HG02981 (cell line): ENCODE measurements around the gene ATL1.
"Not testable (repeated sequence)": the region's sequence is repeated elsewhere in the genome, so short reads cannot be mapped to it uniquely, and the experiment has no call there.

ENCODE experiments used
- ATAC-seq: cut with Tn5 transposase; IDR thresholded peaks from one replicate; pipeline ENCODE4 v1.9.1; 2021; ENCODE audit warnings: mild to moderate bottlenecking, moderate library complexity; ENCODE audit not compliant: unreplicated experiment

Gene ATL1

DNA sequence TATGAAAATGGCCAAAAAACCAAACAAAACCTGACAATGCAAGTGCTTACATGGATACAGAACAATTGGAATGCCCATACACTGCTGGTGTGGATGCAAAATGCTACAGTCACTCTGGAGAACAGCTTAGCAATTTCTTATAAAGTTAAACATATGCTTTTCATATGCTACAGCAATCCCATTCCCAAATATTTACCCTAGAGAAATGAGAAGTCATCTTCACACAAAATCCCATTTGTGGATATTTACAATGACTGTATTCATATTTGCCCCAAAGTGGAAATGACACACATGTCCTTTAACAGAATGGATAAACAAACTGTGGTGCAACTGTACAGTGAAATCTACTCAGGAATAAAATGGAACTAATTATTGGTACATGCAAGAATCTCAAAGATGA, 87.8 kb downstream of the ATL1 start:
- no peak for ATAC-seq

DNA sequence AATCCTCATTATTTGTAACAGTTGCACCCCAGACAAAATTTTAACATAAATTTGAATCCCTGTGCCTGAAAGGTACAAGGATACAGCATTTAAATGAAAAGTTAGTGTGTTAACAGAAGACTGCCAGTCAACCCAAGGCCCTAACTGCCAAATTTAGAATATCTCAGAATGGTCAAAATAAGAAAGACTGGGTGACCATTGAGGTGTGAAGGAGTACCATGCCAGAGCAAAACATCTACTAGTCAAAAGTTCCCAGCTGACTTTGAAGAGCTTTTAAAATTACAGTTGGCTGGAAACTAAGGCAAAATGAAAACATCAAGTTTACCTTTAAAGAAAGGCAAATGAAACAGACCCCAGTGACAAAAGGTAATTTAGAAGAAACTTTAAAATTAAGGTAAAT, 89.7 kb downstream of the ATL1 start:
- ATAC-seq = no peak

DNA sequence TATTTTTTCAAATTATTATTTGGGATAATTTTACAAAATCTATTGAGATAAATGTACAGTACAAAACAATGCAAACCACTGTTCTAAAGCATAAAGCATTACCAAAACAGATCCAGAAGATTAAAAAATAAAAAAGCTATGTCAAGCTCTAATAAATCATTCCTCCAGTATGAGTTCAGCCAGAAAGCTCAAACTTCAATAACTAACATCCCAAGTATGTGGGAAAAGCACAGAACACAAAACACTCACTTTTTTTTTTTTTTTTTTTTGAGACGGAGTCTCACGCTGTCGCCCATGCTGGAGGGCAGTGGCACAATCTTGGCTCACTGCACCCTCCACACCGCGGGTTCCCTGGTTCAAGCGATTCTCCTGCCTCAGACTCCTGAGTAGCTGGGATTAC, 96.8 kb downstream of the ATL1 start:
- no peak for ATAC-seq

DNA sequence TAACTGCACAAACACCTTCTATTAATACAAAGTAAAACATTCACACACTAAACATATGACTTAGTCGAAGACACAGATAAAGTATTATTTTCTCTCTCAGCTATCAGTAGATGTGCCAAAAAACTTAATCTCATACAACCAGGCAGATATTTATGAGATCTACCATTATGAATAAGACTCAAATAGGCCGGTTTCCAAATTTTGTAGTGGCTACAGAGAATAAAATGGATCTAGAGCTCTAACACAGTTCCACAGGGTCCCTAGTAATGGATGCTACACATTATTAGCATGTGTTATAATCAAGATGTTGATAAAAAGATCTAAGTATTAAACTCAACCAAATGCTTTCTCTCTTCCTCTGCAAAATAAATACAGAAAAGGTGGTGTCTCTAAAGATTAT, 97.8 kb downstream of the ATL1 start:
- ATAC-seq = no peak

DNA sequence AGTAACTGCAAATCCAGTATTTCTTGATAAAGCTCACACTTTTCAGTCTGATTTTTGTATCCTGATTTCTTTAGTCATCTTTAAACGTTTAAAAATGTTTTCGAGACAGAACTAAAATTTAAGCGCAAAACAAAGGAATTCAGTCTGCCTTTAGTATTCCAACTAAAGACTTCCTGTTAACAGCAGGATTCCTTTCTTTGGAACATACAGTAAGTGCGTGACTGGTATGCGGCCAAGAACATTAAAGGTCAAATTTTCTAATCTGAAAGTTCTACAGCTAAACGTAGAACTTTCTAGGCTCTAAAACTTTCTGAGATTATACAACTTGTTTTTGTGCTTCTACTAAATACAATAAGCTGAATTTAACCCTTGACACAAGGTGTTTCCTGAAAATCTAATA, 98.3 kb downstream of the ATL1 start:
- no peak for ATAC-seq

DNA sequence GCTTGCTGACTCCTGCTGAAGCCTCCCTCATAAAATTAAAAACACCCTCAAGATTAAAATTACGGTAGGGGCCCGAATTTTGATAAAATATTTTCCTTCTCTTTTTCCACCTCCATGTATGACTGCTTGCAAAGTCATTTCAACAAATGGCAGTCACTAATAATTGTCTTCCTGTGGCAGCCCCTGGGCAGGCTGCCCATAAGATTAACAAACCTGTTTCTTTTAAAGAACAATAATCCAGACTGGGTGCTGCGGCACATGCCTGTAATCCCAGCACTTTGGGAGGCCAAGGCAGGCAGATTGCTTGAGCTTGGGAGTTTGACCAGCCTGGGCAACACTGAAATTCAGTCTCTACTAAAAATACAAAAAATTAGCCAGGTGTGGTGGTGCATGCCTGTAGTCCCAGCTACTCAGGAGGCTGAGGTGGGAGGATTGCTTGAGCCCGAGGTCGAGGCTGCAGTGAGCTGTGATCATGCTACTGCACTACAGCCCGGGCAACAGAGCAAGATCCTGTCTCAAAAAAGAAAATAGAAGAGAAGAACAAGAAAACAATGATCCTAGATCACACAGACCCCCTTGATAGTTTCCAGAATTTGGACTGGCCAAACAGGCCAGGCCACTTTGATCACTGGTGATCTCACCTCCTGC, 99.5 kb downstream of the ATL1 start:
- ATAC-seq = no peak

DNA sequence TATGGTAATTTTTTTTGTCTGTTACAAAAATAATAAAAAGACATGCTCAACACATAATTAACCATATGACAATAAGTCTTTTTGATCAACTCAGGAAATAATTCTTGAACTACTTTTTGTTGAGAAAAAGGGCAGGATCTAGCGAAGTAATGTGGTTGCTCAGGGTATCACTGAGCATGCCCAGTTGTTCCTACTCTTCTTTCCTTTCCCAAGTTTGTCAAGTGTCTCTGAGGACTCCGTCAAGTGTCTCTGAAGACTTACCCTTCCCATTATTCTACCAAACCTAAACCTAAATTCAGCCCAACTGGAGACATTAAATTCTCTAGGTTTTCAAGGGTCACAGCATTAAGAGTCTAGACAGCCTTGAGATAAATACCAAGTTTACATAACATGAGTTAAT, 104.6 kb downstream of the ATL1 start:
- ATAC-seq = not testable (repeated sequence)

DNA sequence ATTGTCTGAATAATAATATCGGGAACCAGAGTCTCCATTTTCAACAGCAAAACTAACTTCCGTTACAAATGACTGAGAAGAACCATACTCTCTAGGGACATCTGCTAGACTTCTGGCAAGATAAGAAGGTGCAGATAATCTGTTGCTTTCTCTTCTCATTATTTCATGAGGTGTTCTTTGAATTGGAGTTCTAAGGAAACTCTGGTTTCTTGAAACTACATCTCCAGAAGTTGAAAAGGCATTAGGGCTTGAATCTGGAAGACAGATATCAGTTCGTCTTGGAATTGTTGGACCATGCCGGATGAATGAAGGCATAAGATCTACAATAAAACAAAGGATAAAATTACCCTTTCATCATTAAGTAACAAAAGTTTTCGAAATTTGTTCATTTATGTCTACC, 105.4 kb downstream of the ATL1 start:
- not testable (repeated sequence) for ATAC-seq

DNA sequence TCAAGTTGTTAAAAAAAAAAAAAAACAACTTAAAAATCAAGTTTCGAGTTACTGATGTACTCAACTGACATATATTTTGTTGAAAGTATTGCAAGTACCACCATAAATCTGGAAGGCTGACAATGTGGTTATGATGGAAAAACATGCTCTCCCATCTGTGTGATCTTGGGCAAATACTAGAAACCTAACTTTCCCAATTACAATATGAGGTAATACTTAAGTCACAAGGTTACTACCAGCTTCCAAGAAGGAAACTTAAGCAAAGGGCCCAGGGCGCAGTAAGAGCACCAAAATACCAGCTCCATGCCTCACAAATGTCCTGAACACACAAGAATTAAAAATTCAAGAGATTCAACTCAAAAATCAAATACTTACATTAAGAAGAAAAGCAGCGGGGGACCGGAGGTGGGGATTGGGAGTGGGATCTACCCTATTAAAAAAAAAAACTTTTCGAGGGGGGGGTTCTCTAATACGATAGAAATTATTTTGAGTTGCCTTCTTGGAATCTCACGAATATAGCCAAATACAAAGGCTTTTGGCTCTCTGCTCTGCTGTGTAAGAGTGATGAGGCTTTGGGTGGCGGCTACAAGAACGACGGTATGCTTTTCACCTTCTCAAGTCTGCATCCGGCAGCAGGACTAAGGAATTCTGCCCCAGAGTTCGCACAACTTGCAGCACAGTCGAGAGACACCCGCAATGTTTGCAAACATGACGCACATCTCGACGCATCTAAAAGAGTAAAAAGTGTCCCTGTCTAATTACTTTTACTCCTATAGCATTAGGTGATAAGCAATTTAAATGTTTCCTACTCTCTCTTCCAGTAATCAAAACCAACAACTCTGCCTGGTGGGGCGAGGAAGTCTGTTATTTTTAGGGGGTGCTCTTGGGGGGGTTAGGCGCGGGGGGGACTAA, 107.1 kb downstream of the ATL1 start:
- ATAC-seq = no peak

DNA sequence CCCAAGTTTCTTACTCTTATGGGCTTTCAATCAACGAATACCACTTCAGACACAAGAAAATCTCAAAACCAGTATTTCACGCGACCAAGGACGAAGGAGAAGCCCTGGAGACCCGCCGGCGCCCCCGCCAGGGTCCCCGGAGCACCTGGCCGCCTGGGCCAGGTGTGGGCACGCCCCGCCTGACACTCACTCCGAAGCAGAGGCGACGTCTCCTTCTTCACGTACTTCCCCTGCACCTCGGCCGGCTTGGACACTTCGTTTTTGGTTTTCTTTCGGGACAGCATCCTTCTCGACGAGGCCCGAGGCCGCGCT, 107.7 kb downstream of the ATL1 start:
- peak; percentile 47 for ATAC-seq

DNA sequence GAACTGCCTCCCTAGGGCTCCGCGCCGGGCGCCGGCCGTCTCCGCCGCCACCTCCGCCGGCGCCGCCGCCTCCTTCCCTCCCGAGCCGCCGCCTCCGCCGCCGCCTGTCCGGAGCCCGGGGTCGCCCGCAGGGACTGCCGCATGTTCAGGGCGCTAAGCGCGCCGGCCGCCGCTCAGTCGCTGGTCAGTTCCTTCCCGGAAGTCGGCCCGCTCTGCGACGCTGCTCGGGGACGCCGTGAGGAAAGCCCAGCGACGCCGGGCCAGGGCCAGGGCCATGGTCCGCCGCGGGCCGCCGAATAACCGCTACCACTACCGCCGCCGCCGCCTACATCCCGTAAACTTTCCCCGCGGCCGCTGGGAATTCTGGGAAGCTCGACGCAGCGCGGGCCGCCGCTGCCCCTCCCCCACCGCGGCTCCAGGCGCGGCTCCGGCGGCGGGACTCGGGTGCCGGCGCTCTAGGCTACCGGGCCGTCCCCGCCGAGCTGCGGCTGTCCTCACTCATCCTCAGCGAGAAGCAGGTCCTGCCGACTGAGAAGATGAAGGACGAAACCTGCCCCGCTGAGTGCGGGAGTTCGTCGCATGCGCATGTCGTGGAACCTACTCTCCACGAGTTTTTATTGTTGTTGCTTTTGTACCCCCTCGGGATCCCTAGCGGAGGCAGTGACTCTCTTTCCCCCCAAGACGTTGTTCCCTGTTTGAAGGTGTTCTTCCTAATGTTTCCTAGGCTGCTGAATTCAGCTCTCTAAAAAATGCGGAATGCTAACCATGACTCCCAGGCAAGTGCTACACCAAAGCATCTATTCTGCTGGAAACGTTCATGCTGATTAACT, 108.3 kb downstream of the ATL1 start, which contains the start of gene SAV1:
Gene SAV1 (minus strand): TSS at position 311 of the 830 bp plus-strand sequence. CDS start 339 bp downstream, outside the sequence.
- ATAC-seq = peak; percentile 49

DNA sequence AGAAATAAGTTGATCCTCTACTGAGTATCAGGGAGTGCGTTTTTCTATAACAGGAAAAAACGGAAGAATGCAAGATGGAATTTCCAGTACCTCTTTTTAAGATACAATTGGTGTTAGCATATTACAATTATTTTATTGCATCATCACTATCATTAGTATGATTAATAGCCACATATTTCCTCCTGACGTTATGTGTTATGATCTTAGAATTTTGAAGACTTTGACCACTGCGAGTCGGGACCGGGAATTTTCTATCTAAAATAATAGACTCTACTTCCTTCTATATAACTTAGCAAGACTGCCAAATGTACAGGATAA, 108.8 kb downstream of the ATL1 start:
- ATAC-seq = no peak

DNA sequence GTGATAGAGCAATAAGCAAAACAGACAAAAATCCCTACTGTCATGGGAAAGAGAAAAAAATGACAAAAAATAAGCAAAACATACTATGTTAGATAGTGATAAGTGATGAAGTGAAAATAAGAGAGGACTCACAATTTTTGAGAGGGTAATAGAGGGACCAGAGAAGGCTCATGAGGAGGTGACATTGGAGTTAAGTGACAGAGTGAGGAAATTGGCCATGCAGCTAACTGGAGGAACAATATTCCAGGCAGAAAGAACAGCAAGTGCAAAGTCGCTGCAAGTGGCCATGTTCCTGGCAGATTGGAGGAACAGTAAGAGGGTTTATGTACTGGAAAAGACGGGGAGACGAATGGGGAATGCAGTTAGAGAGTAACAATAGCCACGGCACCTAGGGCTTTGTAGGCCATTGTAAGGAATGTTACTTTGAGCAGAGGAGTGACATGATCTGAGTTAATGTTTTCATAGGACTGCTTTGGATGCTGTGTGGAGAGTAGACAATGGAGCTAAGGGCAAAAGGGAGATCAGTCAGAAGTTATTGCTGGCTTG, 109.6 kb downstream of the ATL1 start:
- no peak for ATAC-seq

DNA sequence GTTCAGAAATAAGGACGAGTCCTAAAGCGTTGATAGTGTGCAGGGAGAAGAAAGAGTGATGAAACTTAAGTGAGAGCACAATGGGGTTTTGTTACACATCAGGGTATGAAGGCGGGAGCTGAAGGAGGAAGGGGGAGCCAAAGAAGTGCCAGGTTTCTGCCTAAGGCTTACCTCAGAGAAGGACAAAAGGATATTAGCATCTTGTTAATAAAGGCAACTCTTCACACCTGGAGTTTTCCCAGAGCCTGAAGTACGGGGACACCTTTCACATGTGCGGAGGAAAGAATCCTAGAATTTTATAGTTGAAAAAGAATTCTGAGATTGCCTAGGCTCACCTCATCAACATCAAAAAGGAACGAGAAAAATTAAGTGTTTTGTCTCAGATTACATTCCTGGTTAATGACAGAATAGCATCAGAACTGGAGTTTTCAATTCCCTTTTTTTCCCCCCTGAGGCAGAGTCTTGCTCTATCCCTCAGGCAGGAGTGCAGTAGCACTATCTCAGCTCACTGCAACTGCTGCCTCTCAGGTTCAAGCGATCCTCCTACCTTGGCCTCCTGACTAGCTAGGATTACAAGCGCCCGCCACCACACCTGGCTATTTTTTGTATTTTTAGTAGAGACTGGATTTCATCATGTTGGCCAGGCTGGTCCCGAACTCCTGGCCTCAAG, 110.4 kb downstream of the ATL1 start:
- no peak for ATAC-seq

DNA sequence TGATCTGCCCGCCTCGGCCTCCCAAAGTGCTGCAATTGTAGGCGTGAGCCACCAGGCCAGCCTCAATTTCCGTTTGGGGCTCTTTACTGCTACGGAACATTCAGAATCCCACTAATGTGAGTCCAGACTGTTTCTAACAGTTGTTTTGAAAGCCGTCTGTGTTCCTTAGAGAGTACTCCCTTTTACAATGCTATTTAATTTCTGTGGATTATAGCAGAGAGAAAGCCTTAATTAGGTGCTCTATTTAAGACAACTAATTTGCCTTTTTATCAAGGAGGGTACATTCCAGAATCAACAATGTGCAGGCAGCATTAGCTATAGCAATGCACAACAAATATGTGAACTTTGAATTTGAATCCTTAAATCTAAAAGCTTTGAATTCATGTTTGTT, 110.9 kb downstream of the ATL1 start:
- no peak for ATAC-seq

DNA sequence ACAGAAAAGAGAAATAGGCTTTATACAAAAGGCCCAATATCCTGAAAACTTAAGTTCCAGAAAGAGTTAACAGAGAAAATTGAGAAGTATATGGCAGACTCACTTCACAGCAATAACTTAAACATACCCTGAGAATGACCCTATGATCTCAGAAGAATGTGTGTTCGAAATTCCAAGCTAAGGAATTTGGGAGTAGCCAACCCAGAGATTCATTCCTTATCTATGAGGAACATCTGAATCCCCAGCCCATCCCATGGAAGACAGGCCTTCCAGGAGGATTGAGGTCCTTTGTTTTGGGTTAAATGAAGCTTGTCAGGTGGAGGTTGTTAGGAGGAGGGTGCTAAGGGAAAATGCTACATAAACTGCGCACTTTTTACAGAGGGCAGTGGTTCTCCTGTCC, 115.7 kb downstream of the ATL1 start:
- ATAC-seq = no peak

DNA sequence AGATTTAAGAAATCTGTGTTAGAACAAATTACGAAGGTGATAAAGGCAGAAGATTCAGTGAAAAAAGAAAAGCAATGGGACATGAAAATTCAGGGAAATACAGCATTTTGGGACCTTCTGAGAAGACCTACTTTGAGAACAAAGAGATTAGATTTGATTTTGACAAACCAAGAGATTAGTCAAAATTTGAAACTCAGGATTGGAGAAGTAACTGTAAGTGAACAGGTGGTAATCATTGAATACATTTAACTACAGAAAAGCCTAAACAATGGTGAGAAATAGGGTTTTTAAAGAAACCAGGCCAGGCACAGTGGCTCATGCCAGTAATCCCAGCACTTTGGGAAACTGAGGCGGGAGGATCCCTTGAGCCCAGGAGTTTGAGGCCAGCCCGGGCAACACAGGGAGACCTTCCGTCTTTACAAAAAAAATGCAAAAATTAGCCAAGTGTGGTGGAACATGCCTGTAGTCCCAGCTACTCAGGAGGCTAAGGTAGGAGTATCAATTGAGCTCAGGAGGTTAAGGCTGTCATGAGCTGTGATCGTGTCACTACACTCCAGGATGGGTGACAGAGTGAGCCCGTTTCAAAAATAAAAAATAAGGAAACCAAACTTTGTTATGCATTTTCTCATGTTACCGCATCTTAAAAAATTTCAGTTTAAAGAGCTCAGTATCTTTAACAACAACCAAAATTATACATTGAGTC, 117.0 kb downstream of the ATL1 start:
- ATAC-seq = peak; percentile 40

DNA sequence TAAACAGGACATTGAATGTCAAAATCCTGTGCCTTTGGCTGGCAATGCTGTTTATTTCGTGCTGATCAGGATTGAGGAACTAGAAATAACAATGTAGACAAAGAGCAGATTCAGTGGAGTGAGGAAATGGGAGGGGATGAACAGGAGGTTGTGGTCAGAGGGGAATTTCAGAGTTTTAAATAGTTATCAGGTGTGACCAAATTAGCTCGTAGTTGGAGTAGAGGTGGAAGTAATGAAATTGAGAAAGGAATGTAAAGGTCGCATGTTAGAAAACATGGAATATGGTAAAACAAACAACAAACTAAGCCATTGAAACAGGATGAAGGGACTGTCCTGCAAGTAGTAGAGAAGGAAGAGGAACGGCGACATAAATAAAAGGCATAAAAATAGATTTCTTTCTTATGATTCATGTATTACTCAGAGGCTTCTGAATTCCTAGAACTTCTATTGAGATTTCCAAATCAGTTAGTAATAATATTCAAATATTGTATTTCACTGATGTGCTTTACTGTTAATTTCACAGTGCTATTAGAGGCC, 117.7 kb downstream of the ATL1 start:
- ATAC-seq = peak; percentile 64

DNA sequence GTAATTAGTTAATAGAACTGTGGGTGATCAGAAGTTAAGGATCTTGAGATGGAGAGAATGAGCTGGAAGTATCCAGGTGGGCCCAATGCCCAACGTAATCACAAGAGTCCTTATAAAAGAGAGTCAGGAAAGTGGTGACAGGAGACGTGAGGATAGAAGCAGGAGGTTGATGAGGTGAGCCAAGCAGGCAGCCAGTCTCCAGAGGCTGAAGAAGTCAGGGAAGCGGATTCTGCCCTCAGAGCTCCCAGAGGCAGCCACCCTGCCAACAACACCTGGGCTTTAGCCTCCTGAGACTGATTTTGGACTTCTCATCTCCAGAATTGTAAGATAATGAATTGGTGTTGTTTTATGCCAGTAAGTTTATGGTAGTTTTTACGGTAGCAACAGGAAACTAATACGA, 118.2 kb downstream of the ATL1 start:
- ATAC-seq = no peak

DNA sequence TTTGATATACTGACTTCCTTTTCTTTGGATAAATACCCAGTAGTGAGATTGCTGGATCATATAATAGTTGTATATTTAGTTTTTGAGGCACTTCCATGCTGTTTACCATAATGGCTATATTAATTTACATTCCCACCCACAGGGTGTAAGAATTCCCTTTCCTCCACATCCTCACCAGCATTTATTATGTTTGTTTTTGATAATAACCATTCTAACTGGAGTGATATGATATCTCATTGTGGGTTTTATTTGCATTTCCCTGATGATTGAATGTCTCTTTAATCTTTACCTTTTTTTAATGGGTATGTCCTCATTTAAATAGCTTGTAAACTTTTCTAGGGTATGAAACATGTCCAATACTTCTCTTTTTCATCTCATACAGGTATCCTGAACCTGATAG, 119.7 kb downstream of the ATL1 start:
- ATAC-seq = no peak
